Keratinocyte (primary cell): Measurements from ENCODE around the gene RASAL2. TPM values are rescaled to one million over a fixed set of nuclear protein-coding genes. Genes with fewer than 3 reads are reported as not detected.

Experiments used
- DNase-seq: peaks from one replicate; pipeline ENCODE4 v3.0.0-alpha.2; 2011; ENCODE audit warnings: low read depth, missing footprints, low spot score
- FAIRE-seq: peaks from 2 replicates; lab custom pipeline; 2011; peaks lifted over from hg19 to GRCh38; lab: Jason Lieb, UNC
- H2AFZ ChIP-seq: 2 replicates; pipeline ENCODE4 v1.6.0; 2012; ENCODE audit warnings: low read length, control low read depth, inconsistent platforms; ENCODE audit not compliant: control insufficient read depth
- H3K27ac ChIP-seq: 2 replicates; pipeline ENCODE4 v1.5.1; 2011; ENCODE audit warnings: low read length; ENCODE audit not compliant: control insufficient read depth, insufficient read depth
- H3K27me3 ChIP-seq: 3 replicates; pipeline ENCODE4 v1.6.0; 2011; ENCODE audit warnings: low read length; ENCODE audit not compliant: control insufficient read depth, insufficient read depth; ENCODE audit errors: extremely low read depth
- H3K36me3 ChIP-seq, 2 experiments: 2 replicates in 1 of 2; 3 replicates in 1 of 2; pipeline ENCODE4 v1.5.1; 2011; ENCODE audit warnings: low read length in 2 of 2, mild to moderate bottlenecking in 1 of 2; ENCODE audit not compliant: control insufficient read depth in 2 of 2, insufficient read depth in 2 of 2; ENCODE audit errors: extremely low read depth in 1 of 2
- H3K4me1 ChIP-seq: 3 replicates; pipeline ENCODE4 v1.5.1; 2011; ENCODE audit warnings: low read length; ENCODE audit not compliant: control insufficient read depth, insufficient read depth; ENCODE audit errors: extremely low read depth
- H3K4me2 ChIP-seq: 3 replicates; pipeline ENCODE4 v1.6.0; 2011; ENCODE audit warnings: low read depth, low read length; ENCODE audit not compliant: control insufficient read depth, insufficient read depth; ENCODE audit errors: extremely low read depth
- H3K4me3 ChIP-seq, 3 experiments: fragments of 200-600 bp in 1 of 3; sonication (generic) in 1 of 3; 2 replicates in 2 of 3; 3 replicates in 1 of 3; pipeline ENCODE4 v1.5.1; 2011 to 2016; ENCODE audit warnings: low read length in 3 of 3, mild to moderate bottlenecking in 3 of 3, control low read depth in 2 of 3, inconsistent platforms in 1 of 3, low read depth in 1 of 3, mixed read lengths in 1 of 3, mixed run types in 1 of 3, moderate library complexity in 1 of 3; ENCODE audit not compliant: control insufficient read depth in 2 of 3, insufficient read depth in 2 of 3; ENCODE audit errors: extremely low read depth in 1 of 3
- H3K79me2 ChIP-seq: 2 replicates; pipeline ENCODE4 v1.6.0; 2012; ENCODE audit warnings: low read length; ENCODE audit not compliant: control insufficient read depth, insufficient read depth
- H3K9ac ChIP-seq: 3 replicates; pipeline ENCODE4 v1.6.0; 2011; ENCODE audit warnings: low read length; ENCODE audit not compliant: control insufficient read depth, insufficient read depth; ENCODE audit errors: extremely low read depth
- H3K9me1 ChIP-seq: 3 replicates; pipeline ENCODE4 v1.6.0; 2011; ENCODE audit warnings: low read length; ENCODE audit not compliant: control insufficient read depth, insufficient read depth; ENCODE audit errors: extremely low read depth
- H3K9me3 ChIP-seq: 2 replicates; pipeline ENCODE4 v1.5.1; 2012; ENCODE audit warnings: low read depth, low read length; ENCODE audit not compliant: control insufficient read depth
- H4K20me1 ChIP-seq: 3 replicates; pipeline ENCODE4 v1.6.0; 2011; ENCODE audit warnings: low read length; ENCODE audit not compliant: control insufficient read depth, insufficient read depth; ENCODE audit errors: extremely low read depth
- EZH2 ChIP-seq: IDR thresholded peaks from one replicate; pipeline ENCODE4 v1.6.1; 2012; ENCODE audit warnings: inconsistent platforms, mild to moderate bottlenecking, low read length, moderate library complexity
- dilution Hi-C: fragments of 300-500 bp; cut with MboI; formaldehyde crosslinking; loops from one replicate; pipeline ENCODE4 v1.7.0; 2020; ENCODE audit warnings: low sequenced_read_pairs; ENCODE audit not compliant: extremely low pct_ligation_motif_present
- polyA plus RNA-seq, 5 experiments: library from polyadenylated mRNA; depleted of rRNA in 3 of 5; stranded (reverse) in 3 of 5; stranded (forward) in 1 of 5; unstranded in 1 of 5; fragments of >200 nt; gene quantifications; 1 replicate in 1 of 5; 2 replicates in 3 of 5; 3 replicates in 1 of 5; pipeline versions ENCODE4 v1.2.1 to v1.2.3, GENCODE V29; 2011 to 2012; ENCODE audit warnings: missing spikeins in 2 of 5, low read depth in 1 of 5, low replicate concordance in 1 of 5
- TF ChIP-seq, protein P1 (sequence below), 3 experiments: IDR thresholded peaks in 1 of 3; conservative IDR thresholded peaks in 1 of 3; optimal IDR thresholded peaks in 1 of 3; 2 replicates in 2 of 3; 3 replicates in 1 of 3; pipeline versions ENCODE3 to v1.5.1; 2011; ENCODE audit warnings: low read length in 3 of 3, mild to moderate bottlenecking in 3 of 3, moderate library complexity in 2 of 3, control low read depth in 1 of 3, inconsistent platforms in 1 of 3; ENCODE audit not compliant: insufficient read depth in 2 of 3; ENCODE audit errors: extremely low read depth in 1 of 3

RASAL2 gene
- polyA plus RNA-seq, 1 donor (not counting 4 experiments of a cell fraction or from before 2014, with no cell fraction given): 27.2 TPM

DNA sequence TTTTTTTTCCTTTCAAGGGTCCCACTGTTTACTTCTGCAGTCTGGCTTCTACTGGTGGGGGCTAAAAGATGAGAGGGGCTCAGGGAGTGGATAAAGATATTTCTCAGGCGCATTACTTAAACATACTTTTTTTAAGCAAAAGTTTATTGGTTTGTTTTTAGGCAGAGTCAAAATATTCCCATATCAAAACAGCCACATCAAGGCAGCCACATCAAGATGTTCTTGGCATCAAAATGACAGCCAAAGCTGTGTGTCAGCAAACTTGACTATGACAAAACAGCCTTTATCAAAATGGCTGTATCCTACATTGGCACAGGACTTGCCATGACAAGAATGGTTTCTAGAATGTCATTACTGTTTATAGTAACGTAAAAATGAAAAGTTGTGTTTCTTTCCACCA, 22.1 kb upstream of the RASAL2 start:
- no peak overlapping the region for H3K4me2 ChIP-seq
- FAIRE-seq: no peak

DNA sequence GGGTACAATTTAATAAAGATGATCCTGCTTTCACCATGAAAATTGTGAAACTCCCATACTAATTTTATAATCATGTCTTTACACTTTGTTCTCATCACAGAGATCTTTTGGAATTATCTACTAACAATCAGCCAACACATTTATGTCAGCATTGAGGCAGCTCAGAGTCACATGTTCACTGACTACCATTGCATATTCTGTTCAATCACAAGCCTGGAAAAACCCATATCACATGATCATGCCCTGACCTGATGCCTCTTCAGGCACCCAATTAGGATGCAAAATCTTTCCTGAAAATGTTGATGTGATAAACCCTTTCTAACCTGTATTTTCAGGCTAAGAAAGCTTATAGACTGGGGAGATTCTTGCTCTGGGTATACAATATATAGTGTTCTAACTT, 21.6 kb upstream of the RASAL2 start:
- Histone ChIP-seq H3K4me1 (no peaks in the 10 kb centered on the region), H3K27me3 (no peaks in the 10 kb centered on the region), H3K9ac (no peak overlapping the region), H3K9me3 (no peaks in the 10 kb centered on the region), H3K4me3 (no peak overlapping the region), H3K9me1 (no peaks in the 10 kb centered on the region), H3K4me2 (no peak overlapping the region), H3K79me2 (no peaks in the 10 kb centered on the region), H4K20me1 (no peaks in the 10 kb centered on the region), H2AFZ (no peak overlapping the region), H3K27ac (no peak overlapping the region), H3K36me3 (no peaks in the 10 kb centered on the region)
- dilution Hi-C loops: no loop called here
- FAIRE-seq: peak; percentile 23
- no peak for DNase-seq
- TF ChIP-seq EZH2: no peak
- TF ChIP-seq, protein P1, sequence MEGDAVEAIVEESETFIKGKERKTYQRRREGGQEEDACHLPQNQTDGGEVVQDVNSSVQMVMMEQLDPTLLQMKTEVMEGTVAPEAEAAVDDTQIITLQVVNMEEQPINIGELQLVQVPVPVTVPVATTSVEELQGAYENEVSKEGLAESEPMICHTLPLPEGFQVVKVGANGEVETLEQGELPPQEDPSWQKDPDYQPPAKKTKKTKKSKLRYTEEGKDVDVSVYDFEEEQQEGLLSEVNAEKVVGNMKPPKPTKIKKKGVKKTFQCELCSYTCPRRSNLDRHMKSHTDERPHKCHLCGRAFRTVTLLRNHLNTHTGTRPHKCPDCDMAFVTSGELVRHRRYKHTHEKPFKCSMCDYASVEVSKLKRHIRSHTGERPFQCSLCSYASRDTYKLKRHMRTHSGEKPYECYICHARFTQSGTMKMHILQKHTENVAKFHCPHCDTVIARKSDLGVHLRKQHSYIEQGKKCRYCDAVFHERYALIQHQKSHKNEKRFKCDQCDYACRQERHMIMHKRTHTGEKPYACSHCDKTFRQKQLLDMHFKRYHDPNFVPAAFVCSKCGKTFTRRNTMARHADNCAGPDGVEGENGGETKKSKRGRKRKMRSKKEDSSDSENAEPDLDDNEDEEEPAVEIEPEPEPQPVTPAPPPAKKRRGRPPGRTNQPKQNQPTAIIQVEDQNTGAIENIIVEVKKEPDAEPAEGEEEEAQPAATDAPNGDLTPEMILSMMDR (optimal IDR thresholded peaks at IDR 0.05 in 1 of 3, IDR thresholded peaks at IDR 0.05 in 1 of 3, conservative IDR thresholded peaks at IDR 0.05 in 1 of 3; ENCODE audit: extremely low read depth in 1 of 3, insufficient read depth in 2 of 3, low read length in 3 of 3): no peak

More for the DNA sequence above, 22.1 kb upstream of the RASAL2 start:
- Histone ChIP-seq H4K20me1 (no peaks in the 10 kb centered on the region), H3K9ac (no peak overlapping the region), H3K9me3 (no peaks in the 10 kb centered on the region), H2AFZ (no peak overlapping the region), H3K4me1 (no peaks in the 10 kb centered on the region), H3K9me1 (no peaks in the 10 kb centered on the region), H3K27ac (no peak overlapping the region), H3K4me3 (no peak overlapping the region), H3K79me2 (no peaks in the 10 kb centered on the region), H3K27me3 (no peaks in the 10 kb centered on the region), H3K36me3 (no peaks in the 10 kb centered on the region)
- TF ChIP-seq EZH2: no peak
- TF ChIP-seq, protein P1 (optimal IDR thresholded peaks at IDR 0.05 in 1 of 3, IDR thresholded peaks at IDR 0.05 in 1 of 3, conservative IDR thresholded peaks at IDR 0.05 in 1 of 3; ENCODE audit: extremely low read depth in 1 of 3, insufficient read depth in 2 of 3, low read length in 3 of 3): no peak
- dilution Hi-C loops: no loop called here
- DNase-seq: no peak
